GM19193 (cell line): Measurements from ENCODE around the gene NPTXR.

Experiments
- POLR2A ChIP-seq: IDR thresholded peaks from 4 replicates; pipeline ENCODE4 v1.6.1; 2011; ENCODE audit not compliant: insufficient read depth, insufficient read length; ENCODE audit errors: extremely low read depth

The NPTXR gene

GRCh38 chr22:38832005-38832978 lies 11.5 kb downstream of the NPTXR start:
- no peak for TF ChIP-seq POLR2A

GRCh38 chr22:38831166-38831945 lies 12.5 kb downstream of the NPTXR start:
- TF ChIP-seq POLR2A: no peak

GRCh38 chr22:38830845-38831108 lies 13.1 kb downstream of the NPTXR start:
- no peak for TF ChIP-seq POLR2A

- no peak for TF ChIP-seq POLR2A
Observed at GRCh38 chr22:38830026-38830844, 13.6 kb downstream of the NPTXR start.

- no peak for TF ChIP-seq POLR2A
Observed at GRCh38 chr22:38829485-38829884, 14.3 kb downstream of the NPTXR start.

- no peak for TF ChIP-seq POLR2A
Observed at GRCh38 chr22:38828616-38829205, 15.1 kb downstream of the NPTXR start.

- no peak for TF ChIP-seq POLR2A
Observed at GRCh38 chr22:38828191-38828590, 15.6 kb downstream of the NPTXR start.

GRCh38 chr22:38827510-38827909 lies 16.3 kb downstream of the NPTXR start:
- TF ChIP-seq POLR2A: no peak

- no peak for TF ChIP-seq POLR2A
Observed at GRCh38 chr22:38826801-38827200, 17.0 kb downstream of the NPTXR start.

GRCh38 chr22:38826386-38826785 lies 17.4 kb downstream of the NPTXR start:
- no peak for TF ChIP-seq POLR2A

- no peak for TF ChIP-seq POLR2A
Observed at GRCh38 chr22:38824585-38824984, 19.2 kb downstream of the NPTXR start.

- TF ChIP-seq POLR2A: no peak
Observed at GRCh38 chr22:38823637-38824036, 20.2 kb downstream of the NPTXR start.

- no peak for TF ChIP-seq POLR2A
Observed at GRCh38 chr22:38823076-38823475, 20.8 kb downstream of the NPTXR start.

GRCh38 chr22:38820020-38820419 lies 23.8 kb downstream of the NPTXR start:
- TF ChIP-seq POLR2A: no peak
